Stomach smooth muscle (tissue), 2 donors: ENCODE measurements around the gene HBD.

ENCODE experiments used
- H3K27ac ChIP-seq: one replicate; pipeline ENCODE4 v1.7.0; 2013; ENCODE audit warnings: mild to moderate bottlenecking, low read length, inconsistent platforms
- H3K27me3 ChIP-seq, 2 donors: one replicate each; pipeline ENCODE4 v1.7.0; 2013; ENCODE audit warnings: low read length in 2 of 2; ENCODE audit not compliant: insufficient read depth in 2 of 2, control insufficient read depth in 1 of 2
- H3K36me3 ChIP-seq, 2 donors: one replicate each; pipeline ENCODE4 v1.7.0; 2013; ENCODE audit warnings: low read length in 2 of 2; ENCODE audit not compliant: control insufficient read depth in 2 of 2, insufficient read depth in 2 of 2
- H3K4me1 ChIP-seq: one replicate; pipeline ENCODE4 v1.7.0; 2013; ENCODE audit warnings: low read length; ENCODE audit not compliant: control insufficient read depth, insufficient read depth
- H3K4me3 ChIP-seq, 2 donors: one replicate each; pipeline ENCODE4 v1.7.0; 2013; ENCODE audit warnings: low read length in 2 of 2
- H3K9ac ChIP-seq, 2 donors: one replicate each; pipeline ENCODE4 v1.7.0; 2013; ENCODE audit warnings: low read length in 2 of 2, mild to moderate bottlenecking in 1 of 2
- H3K9me3 ChIP-seq, 2 donors: one replicate each; pipeline ENCODE4 v1.7.0; 2013; ENCODE audit warnings: low read length in 2 of 2; ENCODE audit not compliant: control insufficient read depth in 2 of 2
- donor health status: healthy.
- donor health status: Pancreatic carcinoma.

Gene HBD

DNA sequence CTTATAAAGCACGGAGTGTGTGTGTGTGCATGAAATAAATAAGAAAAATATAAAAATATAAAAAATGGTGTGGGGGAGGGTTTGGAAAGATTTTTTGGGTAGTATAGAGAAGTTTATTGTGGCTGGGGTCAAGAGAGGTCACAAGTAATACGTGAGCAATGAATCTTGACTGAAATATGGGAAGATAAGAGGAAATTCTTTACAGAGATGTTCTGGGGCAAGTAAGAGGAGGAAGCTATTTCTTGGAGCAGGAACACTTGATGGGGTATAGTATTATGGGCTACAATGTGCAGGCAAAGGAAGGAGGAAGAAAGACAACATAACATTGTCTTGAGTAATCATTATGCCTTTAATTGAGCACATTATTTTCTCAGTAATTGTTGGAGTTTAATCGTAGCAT is 2.1 kb downstream of the HBD start:
- no peak overlapping the region for H3K4me3 ChIP-seq
- H3K4me1 ChIP-seq: no peaks in the 10 kb centered on the region
- no peaks in the 10 kb centered on the region for H3K27me3 ChIP-seq
- H3K9ac ChIP-seq: no peak overlapping the region
- no peaks in the 10 kb centered on the region for H3K9me3 ChIP-seq
- no peaks in the 10 kb centered on the region for H3K36me3 ChIP-seq
- no peak overlapping the region for H3K27ac ChIP-seq

DNA sequence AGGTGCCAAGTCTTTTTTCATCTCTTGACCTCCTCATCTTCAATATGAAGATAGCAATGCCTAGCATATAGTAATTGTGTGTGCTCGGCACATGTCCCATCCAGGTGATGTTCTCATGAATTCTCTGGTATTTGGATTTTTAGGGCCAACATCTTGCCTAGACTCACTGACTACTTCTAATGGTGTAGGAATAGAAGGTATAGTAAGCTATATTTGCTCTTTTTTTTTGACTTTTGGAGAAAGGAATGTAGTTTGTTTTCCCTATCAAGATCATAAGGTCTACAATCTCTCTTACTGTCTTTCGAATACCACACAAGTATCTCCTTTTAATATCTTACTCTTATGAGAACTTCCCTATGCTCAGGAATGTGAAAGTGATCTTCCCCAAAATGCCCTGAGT is 3.2 kb downstream of the HBD start:
- no peak overlapping the region for H3K27ac ChIP-seq
- no peaks in the 10 kb centered on the region for H3K27me3 ChIP-seq
- no peaks in the 10 kb centered on the region for H3K9me3 ChIP-seq
- H3K4me1 ChIP-seq: no peaks in the 10 kb centered on the region
- no peak overlapping the region for H3K9ac ChIP-seq
- no peaks in the 10 kb centered on the region for H3K36me3 ChIP-seq
- no peak overlapping the region for H3K4me3 ChIP-seq

DNA sequence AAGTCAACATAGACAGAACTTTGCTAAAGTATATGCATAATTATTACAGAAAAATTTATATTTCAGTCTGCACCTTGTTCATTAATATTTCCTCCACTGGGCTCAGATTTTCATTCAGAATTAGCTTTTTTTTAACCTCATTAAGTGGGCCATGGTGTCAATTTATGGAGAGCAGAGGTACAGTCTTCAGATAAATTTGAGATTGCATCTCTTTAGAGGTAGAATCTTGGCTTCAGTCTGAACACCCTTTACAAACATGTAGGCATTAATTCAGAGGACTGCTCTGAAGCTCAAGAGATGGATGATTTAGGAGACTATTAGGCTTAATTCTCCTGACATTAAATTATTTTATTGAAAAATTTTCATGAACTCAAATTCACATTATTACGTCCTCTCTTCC is 4.0 kb downstream of the HBD start:
- Histone ChIP-seq H3K4me3 (no peak overlapping the region), H3K4me1 (no peaks in the 10 kb centered on the region), H3K9me3 (no peaks in the 10 kb centered on the region), H3K27me3 (no peaks in the 10 kb centered on the region), H3K36me3 (no peaks in the 10 kb centered on the region), H3K27ac (no peak overlapping the region), H3K9ac (no peak overlapping the region)

DNA sequence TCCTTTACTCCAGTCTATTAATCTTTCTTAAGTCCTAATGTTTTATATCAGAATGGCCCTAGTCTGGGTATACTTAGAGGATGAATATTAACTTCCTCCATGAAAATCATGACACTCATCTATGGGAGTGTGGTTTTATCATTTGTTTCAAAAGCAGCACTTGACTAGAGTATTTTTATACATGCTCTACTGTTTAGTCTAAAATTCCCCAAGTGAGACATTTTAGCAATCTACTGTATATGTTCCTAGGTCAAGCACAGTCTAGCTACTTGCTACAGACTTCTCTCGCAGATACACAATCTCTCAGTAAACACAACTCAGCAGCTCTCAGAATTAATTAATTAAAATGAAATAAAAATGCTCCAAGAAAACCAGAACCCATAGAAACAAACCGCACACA is 4.5 kb downstream of the HBD start:
- H3K27me3 ChIP-seq: no peaks in the 10 kb centered on the region
- no peaks in the 10 kb centered on the region for H3K9me3 ChIP-seq
- H3K4me1 ChIP-seq: no peaks in the 10 kb centered on the region
- no peak overlapping the region for H3K27ac ChIP-seq
- H3K9ac ChIP-seq: no peak overlapping the region
- H3K4me3 ChIP-seq: no peak overlapping the region
- H3K36me3 ChIP-seq: no peaks in the 10 kb centered on the region

DNA sequence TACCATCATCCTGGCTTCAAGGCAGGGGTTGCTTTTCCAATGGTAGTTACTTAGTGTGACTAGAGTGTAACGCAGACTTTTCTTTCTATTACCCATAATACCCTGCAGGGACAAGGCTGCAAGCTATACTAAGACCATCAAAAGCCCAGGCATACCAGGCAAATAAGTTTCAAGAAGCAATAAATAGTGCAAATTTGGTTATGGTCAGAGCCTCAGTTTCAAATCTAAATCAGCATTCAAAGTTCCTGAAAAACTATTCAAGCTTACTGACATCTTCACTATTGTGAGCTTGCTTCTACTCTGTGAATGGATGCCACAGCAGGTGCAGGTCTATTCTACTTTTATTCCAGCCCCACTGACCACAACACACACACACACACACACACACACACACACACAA is 4.9 kb downstream of the HBD start:
- Histone ChIP-seq H3K9ac (no peak overlapping the region), H3K4me1 (no peaks in the 10 kb centered on the region), H3K36me3 (no peaks in the 10 kb centered on the region), H3K9me3 (no peaks in the 10 kb centered on the region), H3K27ac (no peak overlapping the region), H3K27me3 (no peaks in the 10 kb centered on the region), H3K4me3 (no peak overlapping the region)

DNA sequence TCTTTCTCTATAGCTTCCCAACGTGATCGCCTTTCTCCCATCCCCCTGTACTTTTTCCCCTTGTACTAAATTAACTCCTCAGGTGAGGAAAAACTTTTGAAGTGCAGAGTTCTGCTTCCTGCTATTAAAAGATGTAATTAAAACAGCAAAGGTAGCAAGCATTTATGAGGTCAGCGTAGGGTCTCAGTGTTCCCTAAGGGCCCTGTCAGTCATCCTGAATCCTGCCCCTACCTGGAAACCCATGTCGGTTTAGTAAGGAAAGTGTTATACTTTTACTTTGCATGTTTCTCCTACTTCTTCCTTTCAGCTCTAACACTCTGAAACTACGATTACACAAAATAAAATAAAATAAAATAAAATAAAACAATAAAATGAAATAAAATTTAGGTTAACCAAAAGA is 6.2 kb downstream of the HBD start:
- no peak overlapping the region for H3K27ac ChIP-seq
- no peak overlapping the region for H3K9ac ChIP-seq
- H3K27me3 ChIP-seq: no peaks in the 10 kb centered on the region
- H3K4me3 ChIP-seq: no peak overlapping the region
- no peaks in the 10 kb centered on the region for H3K4me1 ChIP-seq
- no peaks in the 10 kb centered on the region for H3K36me3 ChIP-seq
- H3K9me3 ChIP-seq: no peaks in the 10 kb centered on the region

DNA sequence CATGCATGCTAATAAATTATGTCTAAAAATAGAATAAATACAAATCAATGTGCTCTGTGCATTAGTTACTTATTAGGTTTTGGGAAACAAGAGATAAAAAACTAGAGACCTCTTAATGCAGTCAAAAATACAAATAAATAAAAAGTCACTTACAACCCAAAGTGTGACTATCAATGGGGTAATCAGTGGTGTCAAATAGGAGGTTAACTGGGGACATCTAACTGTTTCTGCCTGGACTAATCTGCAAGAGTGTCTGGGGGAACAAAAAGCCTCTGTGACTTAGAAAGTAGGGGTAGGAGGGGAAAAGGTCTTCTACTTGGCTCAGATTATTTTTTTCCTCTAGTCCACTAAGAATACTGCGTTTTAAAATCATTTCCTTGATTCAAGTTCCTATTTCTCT is 6.6 kb downstream of the HBD start:
- Histone ChIP-seq H3K9me3 (no peaks in the 10 kb centered on the region), H3K27me3 (no peaks in the 10 kb centered on the region), H3K36me3 (no peaks in the 10 kb centered on the region)

DNA sequence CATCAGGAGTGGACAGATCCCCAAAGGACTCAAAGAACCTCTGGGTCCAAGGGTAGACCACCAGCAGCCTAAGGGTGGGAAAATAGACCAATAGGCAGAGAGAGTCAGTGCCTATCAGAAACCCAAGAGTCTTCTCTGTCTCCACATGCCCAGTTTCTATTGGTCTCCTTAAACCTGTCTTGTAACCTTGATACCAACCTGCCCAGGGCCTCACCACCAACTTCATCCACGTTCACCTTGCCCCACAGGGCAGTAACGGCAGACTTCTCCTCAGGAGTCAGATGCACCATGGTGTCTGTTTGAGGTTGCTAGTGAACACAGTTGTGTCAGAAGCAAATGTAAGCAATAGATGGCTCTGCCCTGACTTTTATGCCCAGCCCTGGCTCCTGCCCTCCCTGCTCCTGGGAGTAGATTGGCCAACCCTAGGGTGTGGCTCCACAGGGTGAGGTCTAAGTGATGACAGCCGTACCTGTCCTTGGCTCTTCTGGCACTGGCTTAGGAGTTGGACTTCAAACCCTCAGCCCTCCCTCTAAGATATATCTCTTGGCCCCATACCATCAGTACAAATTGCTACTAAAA is 7.5 kb downstream of the HBD start, which contains the start of gene HBB:
TSS of gene HBB (minus strand) at position 340 of the 579 bp plus-strand sequence. CDS start at position 290, 50 bp downstream.
- Histone ChIP-seq H3K4me3 (no peak within 1 kb of the TSS), H3K9me3 (no peaks in the 10 kb centered on the region), H3K4me1 (no peaks in the 10 kb centered on the region), H3K36me3 (no peaks in the 10 kb centered on the region), H3K27me3 (no peaks in the 10 kb centered on the region), H3K27ac (no peak within 1 kb of the TSS), H3K9ac (no peak within 1 kb of the TSS)

More for the DNA sequence above, 6.6 kb downstream of the HBD start:
- H3K4me3 ChIP-seq: no peak overlapping the region
- no peak overlapping the region for H3K27ac ChIP-seq
- H3K9ac ChIP-seq: no peak overlapping the region
- H3K4me1 ChIP-seq: no peaks in the 10 kb centered on the region

DNA sequence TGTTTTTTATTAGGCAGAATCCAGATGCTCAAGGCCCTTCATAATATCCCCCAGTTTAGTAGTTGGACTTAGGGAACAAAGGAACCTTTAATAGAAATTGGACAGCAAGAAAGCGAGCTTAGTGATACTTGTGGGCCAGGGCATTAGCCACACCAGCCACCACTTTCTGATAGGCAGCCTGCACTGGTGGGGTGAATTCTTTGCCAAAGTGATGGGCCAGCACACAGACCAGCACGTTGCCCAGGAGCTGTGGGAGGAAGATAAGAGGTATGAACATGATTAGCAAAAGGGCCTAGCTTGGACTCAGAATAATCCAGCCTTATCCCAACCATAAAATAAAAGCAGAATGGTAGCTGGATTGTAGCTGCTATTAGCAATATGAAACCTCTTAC is 8.8 kb downstream of the HBD start:
- no peak overlapping the region for H3K4me3 ChIP-seq
- no peaks in the 10 kb centered on the region for H3K36me3 ChIP-seq
- no peak overlapping the region for H3K9ac ChIP-seq
- H3K27ac ChIP-seq: no peak overlapping the region
- no peaks in the 10 kb centered on the region for H3K4me1 ChIP-seq
- no peaks in the 10 kb centered on the region for H3K27me3 ChIP-seq
- H3K9me3 ChIP-seq: no peaks in the 10 kb centered on the region

DNA sequence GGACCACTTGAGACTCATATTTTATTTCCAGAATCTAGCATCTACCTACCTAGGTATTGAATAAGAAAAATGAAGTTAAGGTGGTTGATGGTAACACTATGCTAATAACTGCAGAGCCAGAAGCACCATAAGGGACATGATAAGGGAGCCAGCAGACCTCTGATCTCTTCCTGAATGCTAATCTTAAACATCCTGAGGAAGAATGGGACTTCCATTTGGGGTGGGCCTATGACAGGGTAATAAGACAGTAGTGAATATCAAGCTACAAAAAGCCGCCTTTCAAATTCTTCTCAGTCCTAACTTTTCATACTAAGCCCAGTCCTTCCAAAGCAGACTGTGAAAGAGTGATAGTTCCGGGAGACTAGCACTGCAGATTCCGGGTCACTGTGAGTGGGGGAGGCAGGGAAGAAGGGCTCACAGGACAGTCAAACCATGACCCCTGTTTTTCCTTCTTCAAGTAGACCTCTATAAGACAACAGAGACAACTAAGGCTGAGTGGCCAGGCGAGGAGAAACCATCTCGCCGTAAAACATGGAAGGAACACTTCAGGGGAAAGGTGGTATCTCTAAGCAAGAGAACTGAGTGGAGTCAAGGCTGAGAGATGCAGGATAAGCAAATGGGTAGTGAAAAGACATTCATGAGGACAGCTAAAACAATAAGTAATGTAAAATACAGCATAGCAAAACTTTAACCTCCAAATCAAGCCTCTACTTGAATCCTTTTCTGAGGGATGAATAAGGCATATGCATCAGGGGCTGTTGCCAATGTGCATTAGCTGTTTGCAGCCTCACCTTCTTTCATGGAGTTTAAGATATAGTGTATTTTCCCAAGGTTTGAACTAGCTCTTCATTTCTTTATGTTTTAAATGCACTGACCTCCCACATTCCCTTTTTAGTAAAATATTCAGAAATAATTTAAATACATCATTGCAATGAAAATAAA is 9.5 kb downstream of the HBD start:
- no peak overlapping the region for H3K4me3 ChIP-seq
- H3K4me1 ChIP-seq: no peaks in the 10 kb centered on the region
- H3K9ac ChIP-seq: no peak overlapping the region
- H3K9me3 ChIP-seq: no peaks in the 10 kb centered on the region
- H3K27ac ChIP-seq: no peak overlapping the region
- H3K27me3 ChIP-seq: no peaks in the 10 kb centered on the region
- H3K36me3 ChIP-seq: no peaks in the 10 kb centered on the region

DNA sequence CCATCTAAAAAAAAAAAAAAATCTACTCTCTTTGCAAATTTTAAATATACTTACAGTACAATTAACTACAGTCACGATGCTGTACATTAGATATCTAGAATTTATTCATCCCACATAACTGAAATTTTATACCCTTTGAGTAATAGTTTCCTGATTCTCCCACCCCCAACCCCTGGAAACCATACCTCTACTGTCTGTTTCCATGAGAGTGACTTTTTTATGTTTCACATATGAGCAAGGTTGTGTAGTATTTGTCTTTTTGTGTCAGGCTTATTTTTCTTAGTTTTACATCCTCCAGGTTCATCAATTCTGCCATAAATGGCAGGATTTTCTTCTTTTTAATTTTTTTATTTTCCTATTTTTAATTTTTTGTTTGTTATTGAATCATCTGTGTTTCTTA is 10.6 kb downstream of the HBD start:
- Histone ChIP-seq H3K27me3 (no peaks in the 10 kb centered on the region), H3K4me1 (no peaks in the 10 kb centered on the region), H3K9ac (no peak overlapping the region), H3K27ac (no peak overlapping the region), H3K9me3 (no peaks in the 10 kb centered on the region), H3K4me3 (no peak overlapping the region), H3K36me3 (no peaks in the 10 kb centered on the region)
